Endodermal cell (in vitro differentiated cells): ENCODE results near the gene RNF175. TPM values are rescaled to one million over a fixed set of nuclear protein-coding genes. Genes with fewer than 3 reads are reported as not detected.
A peak's percentile ranks its signal among the peaks of the same experiment; 100 is the strongest.

Experiments used
- DNase-seq: peaks from one replicate; pipeline ENCODE4 v3.0.0-alpha.2; 2017
- H3K27ac ChIP-seq: 2 replicates; pipeline ENCODE4 v1.5.1; 2013; ENCODE audit warnings: mild to moderate bottlenecking, low read depth, low read length, moderate library complexity
- H3K27me3 ChIP-seq: 2 replicates; pipeline ENCODE4 v1.6.1; 2013; ENCODE audit warnings: mild to moderate bottlenecking, low read length, moderate library complexity; ENCODE audit not compliant: insufficient read depth, control insufficient read depth, poor library complexity, severe bottlenecking
- H3K36me3 ChIP-seq: 2 replicates; pipeline ENCODE4 v1.7.0; 2013; ENCODE audit warnings: mild to moderate bottlenecking, low read length, moderate library complexity; ENCODE audit not compliant: control insufficient read depth, insufficient read depth
- H3K4me1 ChIP-seq: one replicate; pipeline ENCODE4 v1.7.0; 2013; ENCODE audit warnings: low read length; ENCODE audit not compliant: control insufficient read depth, insufficient read depth
- H3K4me3 ChIP-seq: 2 replicates; pipeline ENCODE4 v1.5.1; 2013; ENCODE audit warnings: mild to moderate bottlenecking, low read length, moderate library complexity
- H3K9ac ChIP-seq: 2 replicates; pipeline ENCODE4 v1.6.1; 2013; ENCODE audit warnings: mild to moderate bottlenecking, low read length, moderate library complexity; ENCODE audit not compliant: poor library complexity, severe bottlenecking; ENCODE audit errors: extremely low read depth
- H3K9me3 ChIP-seq: 2 replicates; pipeline ENCODE4 v1.6.1; 2013; ENCODE audit warnings: mild to moderate bottlenecking, low read length, moderate library complexity; ENCODE audit not compliant: control insufficient read depth
- H3K27ac Mint-ChIP-seq: 2 replicates; pipeline ENCODE4 v1.8.0; 2020; ENCODE audit warnings: mixed read lengths
- H3K27me3 Mint-ChIP-seq: 2 replicates; pipeline ENCODE4 v1.8.0; 2021; ENCODE audit warnings: mild to moderate bottlenecking, mixed read lengths; ENCODE audit not compliant: insufficient read depth
- H3K36me3 Mint-ChIP-seq: 2 replicates; pipeline ENCODE4 v1.8.0; 2020; ENCODE audit warnings: low read depth, mixed read lengths
- H3K4me1 Mint-ChIP-seq: 2 replicates; pipeline ENCODE4 v1.8.0; 2020; ENCODE audit warnings: mixed read lengths
- H3K4me3 Mint-ChIP-seq: 2 replicates; pipeline ENCODE4 v1.8.0; 2020; ENCODE audit warnings: mild to moderate bottlenecking, moderate library complexity, mixed read lengths
- H3K9me3 Mint-ChIP-seq: 2 replicates; pipeline ENCODE4 v1.8.0; 2020; ENCODE audit warnings: mild to moderate bottlenecking, mixed read lengths
- CTCF ChIP-seq: fragments of 200-600 bp; sonication (generic); conservative IDR thresholded peaks from 2 replicates; pipeline ENCODE4 v1.5.0; 2021; ENCODE audit warnings: antibody characterized with exemption, mild to moderate bottlenecking
- WGBS, 2 experiments: methylation state at CpG; one replicate each; pipeline versions ENCODE4 v1.1.5 to v1.1.7; 2013; ENCODE audit warnings: missing lambda C conversion rate in 2 of 2, mixed read lengths in 1 of 2; ENCODE audit not compliant: insufficient coverage in 1 of 2, insufficient read length in 1 of 2; 5-methylcytosine and 5-hydroxymethylcytosine counted together
- total RNA-seq, 2 donors: library from RNA; stranded (reverse); fragmentation: NEBNext Ultra II Directional in 1 of 2; extraction: Animal tissue kit (Norgen Biotek cat#: 25700) in 1 of 2; gene quantifications; 2 replicates in 1 of 2; 3 replicates in 1 of 2; pipeline ENCODE4 v1.2.1, GENCODE V29; 2021

Gene RNF175
- total RNA-seq, 2 donors from 2014 or later, result 1.7 to 4.2 TPM

- Mint-ChIP-seq H3K27ac (peak overlapping the region; percentile 95), H3K36me3 (no peaks in the 10 kb centered on the region), H3K4me3 (peak overlapping the region; percentile 88), H3K9me3 (no peaks in the 10 kb centered on the region), H3K27me3 (peaks cover 57% of the 10 kb centered on the region), H3K4me1 (peaks cover 31% of the 10 kb centered on the region)
- Histone ChIP-seq H3K4me3 (peak overlapping the region; percentile 69), H3K9me3 (no peaks in the 10 kb centered on the region), H3K9ac (no peak overlapping the region), H3K4me1 (no peaks in the 10 kb centered on the region), H3K27me3 (peaks cover 92% of the 10 kb centered on the region), H3K36me3 (no peaks in the 10 kb centered on the region), H3K27ac (peak overlapping the region; percentile 25)
- peak; percentile 83 for DNase-seq
- TF ChIP-seq CTCF, result peak; percentile 56
- 42 to 64% methylated on average over 23 to 39 of the region's 39 CpGs for WGBS, 2 experiments
These were observed 32.9 kb upstream of the RNF175 start for GRCh38 chr4:153792618-153793247.

DNA sequence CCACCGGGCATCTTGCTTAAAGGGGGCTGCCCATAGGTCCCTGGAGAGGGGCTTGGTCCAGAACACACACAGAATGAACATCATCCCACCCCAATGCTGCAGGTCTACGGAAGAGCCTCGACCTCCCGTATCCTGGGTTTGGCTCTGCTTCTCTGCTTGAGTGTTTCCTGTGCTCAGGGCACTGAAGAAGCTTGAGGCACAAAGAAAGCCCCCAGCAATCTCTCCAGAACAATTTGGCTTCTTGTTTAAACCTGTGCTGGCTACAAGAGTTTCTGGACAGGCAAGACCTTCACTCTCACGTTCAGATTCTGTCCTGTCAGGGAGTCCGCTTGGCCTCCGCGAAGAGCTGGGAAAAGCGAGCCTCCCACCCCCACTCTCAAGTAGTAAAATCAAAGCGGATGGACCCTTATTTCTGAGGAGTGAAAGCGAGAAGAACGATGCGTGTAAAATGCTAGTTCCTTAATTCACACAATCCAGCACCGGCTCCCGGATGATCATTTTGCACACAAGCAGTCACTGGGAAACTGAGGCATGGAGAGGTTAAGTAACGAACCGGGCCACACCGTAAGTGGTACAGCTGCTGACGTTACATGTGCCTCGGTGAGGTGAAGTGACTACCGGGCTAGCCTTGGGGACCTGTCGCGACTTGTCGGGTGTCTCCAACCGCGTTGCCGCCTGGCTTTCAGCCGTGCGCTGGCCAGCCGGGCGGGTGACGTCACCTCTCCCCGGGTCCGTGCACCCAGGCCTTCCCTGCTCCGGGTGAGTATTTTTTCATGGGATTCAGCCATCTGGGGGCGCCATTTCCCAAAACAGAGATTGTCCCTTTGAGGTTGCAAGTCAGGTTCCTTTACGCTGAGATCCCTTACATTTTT is 32.2 kb upstream of the RNF175 start:
- Histone ChIP-seq H3K36me3 (no peaks in the 10 kb centered on the region), H3K9ac (no peak overlapping the region), H3K27ac (no peak overlapping the region), H3K4me1 (no peaks in the 10 kb centered on the region), H3K9me3 (no peaks in the 10 kb centered on the region), H3K4me3 (peak overlapping the region; percentile 69), H3K27me3 (peaks cover 96% of the 10 kb centered on the region)
- peak; percentile 74 for TF ChIP-seq CTCF
- Mint-ChIP-seq H3K4me1 (peaks cover 37% of the 10 kb centered on the region), H3K27me3 (peaks cover 64% of the 10 kb centered on the region), H3K4me3 (peak overlapping the region; percentile 88), H3K36me3 (no peaks in the 10 kb centered on the region), H3K9me3 (no peaks in the 10 kb centered on the region), H3K27ac (peak overlapping the region; percentile 82)
- peak; percentile 98 for DNase-seq
- WGBS, 2 experiments, result 37 to 46% methylated on average over 25 to 37 of the region's 37 CpGs

- WGBS, 2 experiments, result 7 to 20% methylated on average over 27 to 51 of the region's 51 CpGs
- peak overlapping the region; percentile 82 for H3K27ac Mint-ChIP-seq
These were observed 31.2 kb upstream of the RNF175 start for GRCh38 chr4:153790962-153791551.

More at GRCh38 chr4:153790962-153791551, 31.2 kb upstream of the RNF175 start:
- Mint-ChIP-seq H3K4me3 (peak overlapping the region; percentile 88), H3K9me3 (no peaks in the 10 kb centered on the region), H3K27me3 (peaks cover 63% of the 10 kb centered on the region), H3K4me1 (peaks cover 44% of the 10 kb centered on the region), H3K36me3 (no peaks in the 10 kb centered on the region)
- no peak overlapping the region for H3K9ac ChIP-seq
- peak overlapping the region; percentile 51 for H3K4me3 ChIP-seq
- H3K27ac ChIP-seq, result peak overlapping the region; percentile 93
- peak; percentile 73 for TF ChIP-seq CTCF
- H3K9me3 ChIP-seq, result no peaks in the 10 kb centered on the region
- no peaks in the 10 kb centered on the region for H3K36me3 ChIP-seq
- no peaks in the 10 kb centered on the region for H3K4me1 ChIP-seq
- peak; percentile 95 for DNase-seq
- H3K27me3 ChIP-seq, result peaks cover 89% of the 10 kb centered on the region
